ENCODE data around the gene SCN2B.

Gene SCN2B

GRCh38 chr11:118135796-118136165 lies 40.7 kb downstream of the SCN2B start:
- Histone ChIP-seq H3K36me3 (replicated peaks) (no peaks in the 10 kb centered on the region), H3K9me3 (no peaks in the 10 kb centered on the region), H3K4me1 (no peaks in the 10 kb centered on the region), H3K27me3 (ENCODE audit: low read depth) (peaks cover 18% of the 10 kb centered on the region), H3K4me3 (no peak overlapping the region)
- no peak for DNase-seq (ENCODE audit: low spot score in 2 of 2)
- in situ Hi-C loops (cut with MboI; ENCODE audit: low sequenced_read_pairs) = no loop called here

- H3K36me3 ChIP-seq (replicated peaks) = no peaks in the 10 kb centered on the region
- H3K9me3 ChIP-seq = no peaks in the 10 kb centered on the region
- H3K4me3 ChIP-seq = no peak overlapping the region
- H3K4me1 ChIP-seq = no peaks in the 10 kb centered on the region
- peaks cover 18% of the 10 kb centered on the region for H3K27me3 ChIP-seq (ENCODE audit: low read depth)
- DNase-seq (ENCODE audit: low spot score in 2 of 2) = no peak
- in situ Hi-C loops (cut with MboI; ENCODE audit: low sequenced_read_pairs) = no loop called here
Observed at GRCh38 chr11:118135051-118135795, 41.2 kb downstream of the SCN2B start.

GRCh38 chr11:118133816-118134215 lies 42.6 kb downstream of the SCN2B start:
- in situ Hi-C loops (cut with MboI; ENCODE audit: low sequenced_read_pairs) = no loop called here
- Histone ChIP-seq H3K9me3 (no peaks in the 10 kb centered on the region), H3K4me3 (no peak overlapping the region), H3K4me1 (no peaks in the 10 kb centered on the region), H3K36me3 (replicated peaks) (no peaks in the 10 kb centered on the region), H3K27me3 (ENCODE audit: low read depth) (peaks cover 13% of the 10 kb centered on the region)
- no peak for DNase-seq (ENCODE audit: low spot score in 2 of 2)

GRCh38 chr11:118132385-118133151 lies 43.9 kb downstream of the SCN2B start:
- peaks cover 8% of the 10 kb centered on the region; the same call in 1 of the 2 replicates for H3K27me3 ChIP-seq (ENCODE audit: low read depth)
- no peak overlapping the region for H3K4me3 ChIP-seq
- in situ Hi-C loops (cut with MboI; ENCODE audit: low sequenced_read_pairs) = no loop called here
- no peaks in the 10 kb centered on the region for H3K9me3 ChIP-seq
- H3K4me1 ChIP-seq = no peaks in the 10 kb centered on the region
- H3K36me3 ChIP-seq (replicated peaks) = no peaks in the 10 kb centered on the region
- DNase-seq (ENCODE audit: low spot score in 2 of 2) = no peak

GRCh38 chr11:118129471-118130172 lies 46.8 kb downstream of the SCN2B start:
- no peaks in the 10 kb centered on the region for H3K4me1 ChIP-seq
- no peak overlapping the region for H3K4me3 ChIP-seq
- no peaks in the 10 kb centered on the region for H3K9me3 ChIP-seq
- DNase-seq (ENCODE audit: low spot score in 2 of 2) = no peak
- peaks cover 8% of the 10 kb centered on the region; the same call in 1 of the 2 replicates for H3K27me3 ChIP-seq (ENCODE audit: low read depth)
- no peaks in the 10 kb centered on the region for H3K36me3 ChIP-seq (replicated peaks)
- in situ Hi-C loops (cut with MboI; ENCODE audit: low sequenced_read_pairs) = no loop called here

- peaks cover 8% of the 10 kb centered on the region; the same call in 1 of the 2 replicates for H3K27me3 ChIP-seq (ENCODE audit: low read depth)
- H3K4me3 ChIP-seq = no peak overlapping the region
- in situ Hi-C loops (cut with MboI; ENCODE audit: low sequenced_read_pairs) = no loop called here
- no peak for DNase-seq (ENCODE audit: low spot score in 2 of 2)
- H3K4me1 ChIP-seq = no peaks in the 10 kb centered on the region
- H3K36me3 ChIP-seq (replicated peaks) = no peaks in the 10 kb centered on the region
- H3K9me3 ChIP-seq = no peaks in the 10 kb centered on the region
Observed at GRCh38 chr11:118128721-118129470, 47.5 kb downstream of the SCN2B start.

GRCh38 chr11:118128310-118128709 lies 48.1 kb downstream of the SCN2B start:
- in situ Hi-C loops (cut with MboI; ENCODE audit: low sequenced_read_pairs) = no loop called here
- no peaks in the 10 kb centered on the region for H3K4me1 ChIP-seq
- H3K36me3 ChIP-seq (replicated peaks) = no peaks in the 10 kb centered on the region
- H3K9me3 ChIP-seq = no peaks in the 10 kb centered on the region
- no peak for DNase-seq (ENCODE audit: low spot score in 2 of 2)
- H3K4me3 ChIP-seq = no peak overlapping the region
- H3K27me3 ChIP-seq (ENCODE audit: low read depth) = peaks cover 8% of the 10 kb centered on the region; the same call in 1 of the 2 replicates

- DNase-seq (ENCODE audit: low spot score in 2 of 2) = no peak
- no peak overlapping the region for H3K4me3 ChIP-seq
- H3K27me3 ChIP-seq (ENCODE audit: low read depth) = peaks cover 15% of the 10 kb centered on the region; the same call in 1 of the 2 replicates
- in situ Hi-C loops (cut with MboI; ENCODE audit: low sequenced_read_pairs) = no loop called here
- no peaks in the 10 kb centered on the region for H3K4me1 ChIP-seq
- no peaks in the 10 kb centered on the region for H3K9me3 ChIP-seq
- H3K36me3 ChIP-seq (replicated peaks) = no peaks in the 10 kb centered on the region
Observed at GRCh38 chr11:118126082-118126838, 50.2 kb downstream of the SCN2B start.

- Histone ChIP-seq H3K4me3 (no peak overlapping the region), H3K9me3 (0 out of 2 replicates have a peak, but pooled peaks cover 3% of the 10 kb centered on the region), H3K27me3 (ENCODE audit: low read depth) (peaks cover 23% of the 10 kb centered on the region), H3K4me1 (no peaks in the 10 kb centered on the region), H3K36me3 (replicated peaks) (no peaks in the 10 kb centered on the region)
- in situ Hi-C loops (cut with MboI; ENCODE audit: low sequenced_read_pairs) = no loop called here
- no peak for DNase-seq (ENCODE audit: low spot score in 2 of 2)
Observed at GRCh38 chr11:118124929-118125535, 51.4 kb downstream of the SCN2B start.

- H3K4me3 ChIP-seq = no peak overlapping the region
- peaks cover 17% of the 10 kb centered on the region for H3K27me3 ChIP-seq (ENCODE audit: low read depth)
- H3K9me3 ChIP-seq = 0 out of 2 replicates have a peak, but pooled peaks cover 3% of the 10 kb centered on the region
- H3K36me3 ChIP-seq (replicated peaks) = no peaks in the 10 kb centered on the region
- no peaks in the 10 kb centered on the region for H3K4me1 ChIP-seq
- no peak for DNase-seq (ENCODE audit: low spot score in 2 of 2)
- in situ Hi-C loops (cut with MboI; ENCODE audit: low sequenced_read_pairs) = no loop called here
Observed at GRCh38 chr11:118120793-118121192, 55.6 kb downstream of the SCN2B start.

GRCh38 chr11:118117790-118118601 lies 58.4 kb downstream of the SCN2B start:
- in situ Hi-C loops (cut with MboI; ENCODE audit: low sequenced_read_pairs) = no loop called here

GRCh38 chr11:118115048-118115447 lies 61.4 kb downstream of the SCN2B start:
- peaks cover 2% of the 10 kb centered on the region; the same call in 1 of the 2 replicates for H3K27me3 ChIP-seq (ENCODE audit: low read depth)
- DNase-seq (ENCODE audit: low spot score in 2 of 2) = no peak
- no peaks in the 10 kb centered on the region for H3K36me3 ChIP-seq (replicated peaks)
- H3K4me1 ChIP-seq = no peaks in the 10 kb centered on the region
- H3K4me3 ChIP-seq = no peak overlapping the region
- no peaks in the 10 kb centered on the region for H3K9me3 ChIP-seq
- in situ Hi-C loops (cut with MboI; ENCODE audit: low sequenced_read_pairs) = no loop called here

More at GRCh38 chr11:118117790-118118601, 58.4 kb downstream of the SCN2B start:
- Histone ChIP-seq H3K4me3 (no peak overlapping the region), H3K36me3 (replicated peaks) (no peaks in the 10 kb centered on the region), H3K4me1 (no peaks in the 10 kb centered on the region), H3K27me3 (ENCODE audit: low read depth) (peaks cover 17% of the 10 kb centered on the region), H3K9me3 (0 out of 2 replicates have a peak, but pooled peaks cover 3% of the 10 kb centered on the region)
- no peak for DNase-seq (ENCODE audit: low spot score in 2 of 2)
